ENCODE data around the gene ACER2. TPM values are rescaled to one million over a fixed set of nuclear protein-coding genes. Genes with fewer than 3 reads are reported as not detected.
"Not testable (repeated sequence)": the region's sequence is repeated elsewhere in the genome, so short reads cannot be mapped to it uniquely, and the experiment has no call there.

ACER2 gene
- total RNA-seq, 1 experiment from 2014 or later: 9.6 TPM

DNA sequence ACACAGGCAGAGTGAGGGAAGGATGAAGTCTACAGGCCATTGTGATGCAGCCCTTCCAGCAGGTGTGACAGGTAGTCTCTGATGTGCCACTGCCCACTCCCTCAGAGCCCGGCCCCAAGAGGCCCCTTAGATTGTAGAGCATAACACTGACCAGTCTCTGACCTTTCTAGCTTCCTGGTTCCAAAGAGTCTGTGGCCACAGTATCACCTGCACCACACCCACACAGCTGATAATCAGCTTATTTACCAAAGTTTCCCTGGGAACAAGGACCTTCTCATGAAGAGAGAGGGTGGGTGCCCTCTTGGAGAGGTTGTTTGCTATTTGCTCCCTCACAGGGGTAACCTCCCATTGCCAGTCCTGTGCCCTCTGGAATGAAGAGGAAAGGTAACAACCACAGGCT lies 11.0 kb upstream of the ACER2 start:
- H2AFZ ChIP-seq (ENCODE audit: low read length): no peak overlapping the region
- no peak overlapping the region for H3K23ac ChIP-seq (ENCODE audit: insufficient read length, low read depth, low read length)
- no peak overlapping the region for H2BK15ac ChIP-seq (ENCODE audit: low read depth, low read length)
- no peak overlapping the region for H3K4ac ChIP-seq (ENCODE audit: low read depth, low read length)
- no peaks in the 10 kb centered on the region for H3K79me2 ChIP-seq (ENCODE audit: insufficient read depth, low read length)
- no peaks in the 10 kb centered on the region for H3K27me3 ChIP-seq (ENCODE audit: insufficient read depth, low read length)
- WGBS (ENCODE audit: extremely low coverage, insufficient read length, low lambda C conversion rate): no CpG with 5 or more reads among the region's 1 CpG
- no peak overlapping the region for H2BK20ac ChIP-seq (ENCODE audit: low read depth, low read length, poor library complexity, severe bottlenecking)
- no peak overlapping the region for H2AK5ac ChIP-seq (ENCODE audit: insufficient read length, low read length)
- H3K14ac ChIP-seq (ENCODE audit: insufficient read depth, low read length): no peak overlapping the region
- no peaks in the 10 kb centered on the region for H3K79me1 ChIP-seq (ENCODE audit: insufficient read depth, low read depth, low read length, poor library complexity, severe bottlenecking)
- H4K8ac ChIP-seq (replicated peaks; ENCODE audit: insufficient read length, low read depth, low read length): no peak overlapping the region
- Mint-ChIP-seq H3K9me3 (peaks cover 4 to 9% of the 10 kb centered on the region in 2 experiments; a peak in 4 of 5 replicates), H3K27me3 (ENCODE audit: low read depth) (no peaks in the 10 kb centered on the region; the same call in 1 of the 2 replicates), H3K27ac (no peak overlapping the region), H3K36me3 (ENCODE audit: insufficient read depth in 1 of 3, low read depth in 3 of 3) (peaks cover 0 to 11% (median 4%) of the 10 kb centered on the region in 3 experiments; a peak in 3 of 7 replicates), H3K4me3 (no peak overlapping the region), H3K4me1 (no peaks in the 10 kb centered on the region)
- no peak for TF ChIP-seq CTCF (conservative IDR thresholded peaks at IDR 0.05)
- H3K23me2 ChIP-seq (ENCODE audit: insufficient read length, low read depth, low read length, poor library complexity, severe bottlenecking): no peaks in the 10 kb centered on the region
- H2BK120ac ChIP-seq (ENCODE audit: low read depth, low read length, poor library complexity, severe bottlenecking): no peak overlapping the region
- H3K18ac ChIP-seq (ENCODE audit: insufficient read length, low read depth, low read length): no peak overlapping the region
- no peak overlapping the region for H4K91ac ChIP-seq (ENCODE audit: insufficient read length, low read depth, low read length)
- no peak overlapping the region for H3T11ph ChIP-seq (ENCODE audit: low read length)
- no peak overlapping the region for H4K5ac ChIP-seq (ENCODE audit: insufficient read length, low read depth, low read length)
- no peak overlapping the region for H2BK5ac ChIP-seq (ENCODE audit: insufficient read length, low read length)
- no peak overlapping the region for H3K27ac ChIP-seq (ENCODE audit: insufficient read length, low read depth, low read length)
- H3K9me3 ChIP-seq (ENCODE audit: control insufficient read depth, low read depth, low read length): no peaks in the 10 kb centered on the region
- no peak overlapping the region for H2BK12ac ChIP-seq (ENCODE audit: insufficient read length, low read depth, low read length)
- H4K20me1 ChIP-seq (ENCODE audit: control insufficient read depth, insufficient read depth, insufficient read length): no peaks in the 10 kb centered on the region
- no peak overlapping the region for H3K56ac ChIP-seq (ENCODE audit: insufficient read length, low read depth, low read length)
- H3K4me1 ChIP-seq (ENCODE audit: insufficient read depth, low read length): no peaks in the 10 kb centered on the region
- no peak overlapping the region for H3K9ac ChIP-seq (ENCODE audit: extremely low read depth, insufficient read length, low read length)
- no peak overlapping the region for H3K4me2 ChIP-seq (ENCODE audit: insufficient read depth, insufficient read length, low read length)
- DNase-seq: no peak

GRCh38 chr9:19403231-19403630 lies 5.6 kb upstream of the ACER2 start:
- not testable (repeated sequence) for H2BK20ac ChIP-seq (ENCODE audit: low read depth, low read length, poor library complexity, severe bottlenecking); H3K23me2 ChIP-seq (ENCODE audit: insufficient read length, low read depth, low read length, poor library complexity, severe bottlenecking); H2BK120ac ChIP-seq (ENCODE audit: low read depth, low read length, poor library complexity, severe bottlenecking); H3K14ac ChIP-seq (ENCODE audit: insufficient read depth, low read length); H3K27ac Mint-ChIP-seq; H4K5ac ChIP-seq (ENCODE audit: insufficient read length, low read depth, low read length); H3K27ac ChIP-seq (ENCODE audit: insufficient read length, low read depth, low read length); H4K20me1 ChIP-seq (ENCODE audit: control insufficient read depth, insufficient read depth, insufficient read length); H3K79me2 ChIP-seq (ENCODE audit: insufficient read depth, low read length); H3K18ac ChIP-seq (ENCODE audit: insufficient read length, low read depth, low read length); H2BK5ac ChIP-seq (ENCODE audit: insufficient read length, low read length); H3K23ac ChIP-seq (ENCODE audit: insufficient read length, low read depth, low read length); H4K91ac ChIP-seq (ENCODE audit: insufficient read length, low read depth, low read length); H2AFZ ChIP-seq (ENCODE audit: low read length); H4K8ac ChIP-seq (replicated peaks; ENCODE audit: insufficient read length, low read depth, low read length); H3K4me3 Mint-ChIP-seq; H3K4me1 Mint-ChIP-seq; H3K4me1 ChIP-seq (ENCODE audit: insufficient read depth, low read length); H2BK15ac ChIP-seq (ENCODE audit: low read depth, low read length); H3K9me3 ChIP-seq (ENCODE audit: control insufficient read depth, low read depth, low read length); DNase-seq; H3K9ac ChIP-seq (ENCODE audit: extremely low read depth, insufficient read length, low read length); H3K27me3 ChIP-seq (ENCODE audit: insufficient read depth, low read length); H3K4ac ChIP-seq (ENCODE audit: low read depth, low read length); H3K79me1 ChIP-seq (ENCODE audit: insufficient read depth, low read depth, low read length, poor library complexity, severe bottlenecking); H3K56ac ChIP-seq (ENCODE audit: insufficient read length, low read depth, low read length); H2AK5ac ChIP-seq (ENCODE audit: insufficient read length, low read length); H3K4me2 ChIP-seq (ENCODE audit: insufficient read depth, insufficient read length, low read length); H3T11ph ChIP-seq (ENCODE audit: low read length); H2BK12ac ChIP-seq (ENCODE audit: insufficient read length, low read depth, low read length)
- Mint-ChIP-seq H3K27me3 (ENCODE audit: low read depth) (peaks cover 11% of the 10 kb centered on the region), H3K36me3 (ENCODE audit: insufficient read depth in 1 of 3, low read depth in 3 of 3) (peaks cover 6 to 26% (median 9%) of the 10 kb centered on the region in 3 experiments; a peak in 6 of 7 replicates), H3K9me3 (peaks cover 12 to 20% of the 10 kb centered on the region in 2 experiments)
- no CpG with 5 or more reads among the region's 4 CpGs for WGBS (ENCODE audit: extremely low coverage, insufficient read length, low lambda C conversion rate)

Measured in H9 (cell line).